Stomach smooth muscle (tissue), 2 donors: ENCODE data around the gene TM9SF2.
"Not testable (repeated sequence)": the region's sequence is repeated elsewhere in the genome, so short reads cannot be mapped to it uniquely, and the experiment has no call there.

Experiments
- H3K27ac ChIP-seq: one replicate; pipeline ENCODE4 v1.7.0; 2013; ENCODE audit warnings: mild to moderate bottlenecking, low read length, inconsistent platforms
- H3K27me3 ChIP-seq, 2 donors: one replicate each; pipeline ENCODE4 v1.7.0; 2013; ENCODE audit warnings: low read length in 2 of 2; ENCODE audit not compliant: insufficient read depth in 2 of 2, control insufficient read depth in 1 of 2
- H3K36me3 ChIP-seq, 2 donors: one replicate each; pipeline ENCODE4 v1.7.0; 2013; ENCODE audit warnings: low read length in 2 of 2; ENCODE audit not compliant: control insufficient read depth in 2 of 2, insufficient read depth in 2 of 2
- H3K4me1 ChIP-seq: one replicate; pipeline ENCODE4 v1.7.0; 2013; ENCODE audit warnings: low read length; ENCODE audit not compliant: control insufficient read depth, insufficient read depth
- H3K4me3 ChIP-seq, 2 donors: one replicate each; pipeline ENCODE4 v1.7.0; 2013; ENCODE audit warnings: low read length in 2 of 2
- H3K9ac ChIP-seq, 2 donors: one replicate each; pipeline ENCODE4 v1.7.0; 2013; ENCODE audit warnings: low read length in 2 of 2, mild to moderate bottlenecking in 1 of 2
- H3K9me3 ChIP-seq, 2 donors: one replicate each; pipeline ENCODE4 v1.7.0; 2013; ENCODE audit warnings: low read length in 2 of 2; ENCODE audit not compliant: control insufficient read depth in 2 of 2
- donor health status: healthy.
- donor health status: Pancreatic carcinoma.

The TM9SF2 gene

GRCh38 chr13:99559560-99559959 is 58.3 kb downstream of the TM9SF2 start:
- no peak overlapping the region for H3K9ac ChIP-seq

GRCh38 chr13:99563404-99563803 is 62.1 kb downstream of the TM9SF2 start:
- Histone ChIP-seq H3K4me1 (no peaks in the 10 kb centered on the region), H3K27me3 (no peaks in the 10 kb centered on the region), H3K9ac (no peak overlapping the region), H3K9me3 (no peaks in the 10 kb centered on the region), H3K4me3 (no peak overlapping the region), H3K27ac (no peak overlapping the region), H3K36me3 (peaks cover 2 to 4% of the 10 kb centered on the region in 2 donors)

More at GRCh38 chr13:99559560-99559959, 58.3 kb downstream of the TM9SF2 start:
- Histone ChIP-seq H3K27me3 (no peaks in the 10 kb centered on the region), H3K36me3 (peaks cover 7 to 9% of the 10 kb centered on the region in 2 donors), H3K4me3 (no peak overlapping the region), H3K9me3 (no peaks in the 10 kb centered on the region), H3K27ac (no peak overlapping the region), H3K4me1 (no peaks in the 10 kb centered on the region)

GRCh38 chr13:99564386-99564785 is 63.1 kb downstream of the TM9SF2 start:
- no peak overlapping the region for H3K27ac ChIP-seq

GRCh38 chr13:99565478-99566124 is 64.3 kb downstream of the TM9SF2 start:
- Histone ChIP-seq H3K9me3 (no peaks in the 10 kb centered on the region), H3K9ac (no peak overlapping the region), H3K27ac (no peak overlapping the region), H3K27me3 (no peaks in the 10 kb centered on the region), H3K4me1 (no peaks in the 10 kb centered on the region), H3K4me3 (no peak overlapping the region), H3K36me3 (peaks cover 2 to 4% of the 10 kb centered on the region in 2 donors)

More at GRCh38 chr13:99564386-99564785, 63.1 kb downstream of the TM9SF2 start:
- Histone ChIP-seq H3K4me3 (no peak overlapping the region), H3K27me3 (no peaks in the 10 kb centered on the region), H3K9me3 (no peaks in the 10 kb centered on the region), H3K4me1 (no peaks in the 10 kb centered on the region), H3K9ac (no peak overlapping the region), H3K36me3 (peaks cover 2 to 4% of the 10 kb centered on the region in 2 donors)

- H3K9ac ChIP-seq: no peak overlapping the region
- peaks cover 0 to 2% of the 10 kb centered on the region in 2 donors for H3K36me3 ChIP-seq
- peak overlapping the region in 1 of 2 donors; percentile 12 for H3K4me3 ChIP-seq
- H3K27me3 ChIP-seq: no peaks in the 10 kb centered on the region
- H3K9me3 ChIP-seq: no peaks in the 10 kb centered on the region
- no peaks in the 10 kb centered on the region for H3K4me1 ChIP-seq
- H3K27ac ChIP-seq: no peak overlapping the region
Measured at GRCh38 chr13:99566125-99567083, 65.1 kb downstream of the TM9SF2 start.

- not testable (repeated sequence) for H3K27ac ChIP-seq, H3K9ac ChIP-seq, H3K27me3 ChIP-seq, H3K4me3 ChIP-seq, H3K9me3 ChIP-seq, H3K36me3 ChIP-seq
- peaks cover 10% of the 10 kb centered on the region for H3K4me1 ChIP-seq
Measured at GRCh38 chr13:99568901-99569300, 67.6 kb downstream of the TM9SF2 start.

- Histone ChIP-seq H3K27ac (no peak overlapping the region), H3K4me1 (peaks cover 10% of the 10 kb centered on the region), H3K27me3 (no peaks in the 10 kb centered on the region), H3K9me3 (no peaks in the 10 kb centered on the region), H3K36me3 (no peaks in the 10 kb centered on the region), H3K4me3 (peak overlapping the region; percentile 15 to 60), H3K9ac (peak overlapping the region in 1 of 2 donors; percentile 51)
Measured at GRCh38 chr13:99572131-99572530, 70.9 kb downstream of the TM9SF2 start.

GRCh38 chr13:99572921-99573320 is 71.6 kb downstream of the TM9SF2 start:
- H3K9ac ChIP-seq: peak overlapping the region in 1 of 2 donors; percentile 51

GRCh38 chr13:99575376-99576120 is 74.3 kb downstream of the TM9SF2 start:
- no peaks in the 10 kb centered on the region for H3K27me3 ChIP-seq
- H3K36me3 ChIP-seq: no peaks in the 10 kb centered on the region
- H3K4me3 ChIP-seq: no peak overlapping the region
- H3K27ac ChIP-seq: no peak overlapping the region
- no peaks in the 10 kb centered on the region for H3K9me3 ChIP-seq
- H3K4me1 ChIP-seq: peaks cover 12% of the 10 kb centered on the region
- H3K9ac ChIP-seq: no peak overlapping the region

More at GRCh38 chr13:99572921-99573320, 71.6 kb downstream of the TM9SF2 start:
- no peak overlapping the region for H3K27ac ChIP-seq
- no peaks in the 10 kb centered on the region for H3K36me3 ChIP-seq
- no peaks in the 10 kb centered on the region for H3K9me3 ChIP-seq
- H3K27me3 ChIP-seq: no peaks in the 10 kb centered on the region
- peaks cover 10% of the 10 kb centered on the region for H3K4me1 ChIP-seq
- peak overlapping the region; percentile 15 to 60 for H3K4me3 ChIP-seq
